K562 (cell line): ENCODE data around the gene ZNF805. TPM values are rescaled to one million over a fixed set of nuclear protein-coding genes. Genes with fewer than 3 reads are reported as not detected.

Experiments used
- ATAC-seq: fragments of 200-7000 bp; cut with Tn5 transposase; 3 replicates; pipeline ENCODE4 v1.9.1; 2020; ENCODE audit warnings: moderate library complexity
- BruUV-seq: library from RNA; stranded (reverse); fragments of 400-500 nt; replicated peaks from 2 replicates; lab custom pipeline; 2021; lab: Mats Ljungman, UMichigan
- CTCF ChIA-PET: fragments of 300-600 bp; formaldehyde crosslinking; extraction: SDS; loops from one replicate; lab custom pipeline; 2021; ENCODE audit warnings: low intra/inter-chr PET ratio; lab: Yijun Ruan, JAX
- POLR2A ChIA-PET: fragments of 300-600, 350-650 bp; sonication (Branson Sonifier 250); formaldehyde crosslinking; extraction: SDS; loops from one replicate; lab custom pipeline; 2021; ENCODE audit warnings: antibody characterized with exemption, inconsistent platforms; lab: Yijun Ruan, JAX
- DNase-seq, 4 experiments: peaks; one replicate each; pipeline versions ENCODE4 v3.0.0 to v3.0.0-alpha.2; 2011 to 2018; ENCODE audit warnings: low spot score in 3 of 4, mixed read lengths in 3 of 4; ENCODE audit errors: extremely low read depth in 1 of 4
- FAIRE-seq: peaks from 2 replicates; lab custom pipeline; 2011; peaks lifted over from hg19 to GRCh38; lab: Jason Lieb, UNC
- H2AFZ ChIP-seq: 2 replicates; pipeline ENCODE4 v1.6.0; 2011; ENCODE audit warnings: low read depth, low read length, control low read depth, inconsistent platforms
- H3K27ac ChIP-seq: fragments of 200-600 bp; 3 replicates; pipeline ENCODE4 v1.8.0; 2011; ENCODE audit warnings: low read depth, mild to moderate bottlenecking, control low read depth, inconsistent platforms, low read length, moderate library complexity, mixed read lengths; ENCODE audit errors: extremely low read depth
- H3K27me3 ChIP-seq, 2 experiments: fragments of 300-600 bp in 1 of 2; 2 replicates in 1 of 2; 3 replicates in 1 of 2; pipeline versions ENCODE4 v1.6.0 to v1.8.0; 2011; ENCODE audit warnings: inconsistent platforms in 2 of 2, low read length in 2 of 2, mild to moderate bottlenecking in 1 of 2, mixed read lengths in 1 of 2, moderate library complexity in 1 of 2; ENCODE audit not compliant: control insufficient read depth in 2 of 2, insufficient read depth in 2 of 2
- H3K36me3 ChIP-seq: fragments of 300-600 bp; 3 replicates; pipeline ENCODE4 v1.8.0; 2011; ENCODE audit warnings: mild to moderate bottlenecking, low read length, inconsistent platforms; ENCODE audit not compliant: control insufficient read depth, insufficient read depth
- H3K4me1 ChIP-seq, 2 experiments: fragments of 200-600 bp in 1 of 2; replicated peaks in 1 of 2; 2 replicates in 1 of 2; 3 replicates in 1 of 2; pipeline versions ENCODE4 v1.5.1 to v1.8.0; 2011; ENCODE audit warnings: inconsistent platforms in 2 of 2, low read length in 2 of 2, mild to moderate bottlenecking in 1 of 2, mixed read lengths in 1 of 2, moderate library complexity in 1 of 2; ENCODE audit not compliant: control insufficient read depth in 2 of 2, insufficient read depth in 2 of 2
- H3K4me2 ChIP-seq: 2 replicates; pipeline ENCODE4 v1.6.1; 2011; ENCODE audit warnings: low read length, control low read depth, inconsistent platforms, mixed read lengths; ENCODE audit not compliant: insufficient read depth
- H3K4me3 ChIP-seq: fragments of 200-600 bp; sonication (generic), shearing (Covaris generic); 2 replicates; pipeline ENCODE4 v1.5.1; 2016; ENCODE audit warnings: control low read depth, inconsistent platforms
- H3K79me2 ChIP-seq: fragments of 200-600 bp; 3 replicates; pipeline ENCODE4 v1.8.0; 2011; ENCODE audit warnings: low read length, inconsistent platforms; ENCODE audit not compliant: control insufficient read depth, insufficient read depth
- H3K9ac ChIP-seq, 2 experiments: 2 replicates each; pipeline versions ENCODE4 v1.6.0 to v1.6.1; 2011; ENCODE audit warnings: low read depth in 2 of 2, low read length in 2 of 2, control low read depth in 1 of 2, inconsistent platforms in 1 of 2, mild to moderate bottlenecking in 1 of 2, mixed read lengths in 1 of 2; ENCODE audit not compliant: insufficient read depth in 1 of 2
- H3K9me1 ChIP-seq: one replicate; pipeline ENCODE4 v1.6.0; 2011; ENCODE audit warnings: inconsistent platforms, mild to moderate bottlenecking, low read length, moderate library complexity; ENCODE audit not compliant: control insufficient read depth, insufficient read depth
- H3K9me3 ChIP-seq: replicated peaks from 2 replicates; pipeline ENCODE4 v1.5.1; 2011; ENCODE audit warnings: low read depth, low read length, inconsistent platforms; ENCODE audit not compliant: control insufficient read depth, insufficient read depth
- H4K20me1 ChIP-seq: replicated peaks from 2 replicates; pipeline ENCODE4 v1.6.1; 2011; ENCODE audit warnings: low read length, inconsistent platforms, mixed read lengths; ENCODE audit not compliant: control insufficient read depth, insufficient read depth
- BMI1 ChIP-seq: fragments of 150-350 bp; IDR thresholded peaks from 2 replicates; pipeline ENCODE4 v1.6.1; 2014; ENCODE audit warnings: low read length
- CGGBP1 ChIP-seq: fragments of 250-450 bp; sonication (Bioruptor Pico); IDR thresholded peaks from 2 replicates; pipeline ENCODE4 v1.9.0; 2021; ENCODE audit warnings: mild to moderate bottlenecking
- CREM ChIP-seq: IDR thresholded peaks from 2 replicates; pipeline ENCODE4 v1.6.1; 2014; ENCODE audit warnings: antibody characterized with exemption, low read depth
- DIDO1 ChIP-seq: fragments of 450-650 bp; IDR thresholded peaks from 2 replicates; pipeline ENCODE4 v1.6.1; 2016; ENCODE audit warnings: low read depth, missing biosample characterization, missing genetic modification characterization
- E2F3 ChIP-seq: fragments of 250-450 bp; sonication (Bioruptor Pico); IDR thresholded peaks from 2 replicates; pipeline ENCODE4 v1.4.0; 2020; ENCODE audit warnings: mild to moderate bottlenecking
- E2F5 ChIP-seq: sonication (generic); formaldehyde crosslinking; IDR thresholded peaks from 2 replicates; pipeline ENCODE4 v1.8.0; 2022; ENCODE audit warnings: mild to moderate bottlenecking, missing genetic modification reagents
- GTF2F1 ChIP-seq: IDR thresholded peaks from 2 replicates; pipeline ENCODE4 v1.6.1; 2011; ENCODE audit warnings: low read depth, low read length, improper control_type of control experiment
- POLR2B ChIP-seq: fragments of 450-650 bp; IDR thresholded peaks from 2 replicates; pipeline ENCODE4 v1.6.1; 2018; ENCODE audit warnings: low read depth; ENCODE audit not compliant: partially characterized antibody
- RCOR1 ChIP-seq, 2 experiments: IDR thresholded peaks; 2 replicates each; pipeline ENCODE4 v1.6.1; 2012; ENCODE audit warnings: low read depth in 2 of 2, low read length in 2 of 2, borderline replicate concordance in 1 of 2, improper control_type of control experiment in 1 of 2
- SLC30A9 ChIP-seq: fragments of 250-450 bp; sonication (Bioruptor Pico); IDR thresholded peaks from 2 replicates; pipeline ENCODE4 v1.8.0; 2022; ENCODE audit warnings: mild to moderate bottlenecking, moderate library complexity
- SMARCA5 ChIP-seq: fragments of 450-650 bp; IDR thresholded peaks from 2 replicates; pipeline ENCODE4 v1.6.1; 2016
- SRF ChIP-seq, 2 experiments: fragments of 250-450, 450-650 bp in 1 of 2; sonication (Bioruptor Pico) in 1 of 2; sonication (generic) in 1 of 2; formaldehyde crosslinking; IDR thresholded peaks; 2 replicates each; pipeline versions ENCODE4 v1.5.0 to v1.5.1; 2020 to 2022; ENCODE audit warnings: mild to moderate bottlenecking in 1 of 2, missing genetic modification reagents in 1 of 2
- XRCC4 ChIP-seq: IDR thresholded peaks from one replicate; pipeline ENCODE4 v1.6.1; 2011; ENCODE audit not compliant: insufficient read depth, insufficient read length; ENCODE audit errors: extremely low read depth
- ZEB2 ChIP-seq: fragments of 450-650 bp; IDR thresholded peaks from 2 replicates; pipeline ENCODE4 v1.6.1; 2016
- ZNF347 ChIP-seq: fragments of 450-650 bp; formaldehyde crosslinking; IDR thresholded peaks from 2 replicates; pipeline ENCODE4 v1.4.0; 2020; ENCODE audit warnings: low read depth, mild to moderate bottlenecking, moderate library complexity
- WGBS: fragments of 100-300 bp; shearing (Covaris generic); methylation state at CpG from one replicate; pipeline ENCODE4 v1.1.6; 2016; ENCODE audit warnings: low coverage, mixed read lengths; ENCODE audit not compliant: insufficient coverage; ENCODE audit errors: missing lambda C conversion rate; 5-methylcytosine and 5-hydroxymethylcytosine counted together
- in situ Hi-C: fragments of 300-500 bp; cut with MboI; formaldehyde crosslinking; loops from 4 replicates; pipeline ENCODE4 v1.15.0; 2018; ENCODE audit warnings: inconsistent platforms, mixed read lengths
- intact Hi-C: fragments of 100-400 bp; cut with micrococcal nuclease; formaldehyde crosslinking; loops from 2 replicates; pipeline ENCODE4 v1.14.2; 2022
- polyA plus RNA-seq, 8 experiments: library from polyadenylated mRNA; depleted of rRNA in 4 of 8; stranded (reverse) in 5 of 8; unstranded in 3 of 8; fragments of >200 nt; fragmentation: Nextera tagmentation in 2 of 8; fragmentation: Illumina TruSeq in 1 of 8; extraction: Ambion mirVana in 2 of 8; extraction: Trizol in 1 of 8; gene quantifications; 2 replicates each; pipeline versions ENCODE4 v1.2.1 to v1.2.3, GENCODE V29; 2011 to 2014; ENCODE audit warnings: inconsistent platforms in 1 of 8, missing spikeins in 1 of 8
- total RNA-seq, 7 experiments: library from RNA; depleted of rRNA in 6 of 7; stranded (reverse); fragments of >200 nt in 6 of 7; fragmentation: Illumina TruSeq in 2 of 7; extraction: Trizol in 2 of 7; gene quantifications; 2 replicates each; pipeline versions ENCODE4 v1.2.1 to v1.2.3, GENCODE V29; 2011 to 2021; ENCODE audit warnings: low replicate concordance in 1 of 7
- TF ChIP-seq, protein P1 (sequence below), 2 experiments: fragments of 450-650 bp; IDR thresholded peaks; 2 replicates each; pipeline ENCODE4 v1.6.1; 2016; ENCODE audit warnings: mild to moderate bottlenecking in 2 of 2, borderline replicate concordance in 1 of 2, low read depth in 1 of 2, moderate library complexity in 1 of 2

Gene ZNF805
- total and polyA plus RNA-seq, 9 of the 15 experiments (the other 6 are each of a cell fraction or from before 2014, with no cell fraction given) = 0.32 to 6.7 (median 3.9) TPM

- no peak overlapping the region for H3K4me3 ChIP-seq
- ATAC-seq = no peak
- intact Hi-C loops = no loop called here
- no peaks in the 10 kb centered on the region for H4K20me1 ChIP-seq
- no peaks in the 10 kb centered on the region for H3K79me2 ChIP-seq
- peaks cover 3% of the 10 kb centered on the region; the same call in 1 of the 2 replicates for H3K9me3 ChIP-seq
- FAIRE-seq = no peak
- no peak overlapping the region for H3K9ac ChIP-seq
- H3K27ac ChIP-seq = no peak overlapping the region
- H3K36me3 ChIP-seq = no peaks in the 10 kb centered on the region
- H3K4me2 ChIP-seq = no peak overlapping the region
- WGBS = 0% methylated on average over 1 of the region's 1 CpG
- DNase-seq = no peak
- CTCF ChIA-PET = no interaction called here
- in situ Hi-C loops = no loop called here
- peaks cover 0 to 6% of the 10 kb centered on the region in 2 experiments; a peak in 2 of 5 replicates for H3K27me3 ChIP-seq
- BruUV-seq = no TSS peak
- H3K4me1 ChIP-seq = peaks cover 0 to 10% of the 10 kb centered on the region in 2 experiments; a peak in 3 of 5 replicates
- H3K9me1 ChIP-seq = no peaks in the 10 kb centered on the region
- POLR2A ChIA-PET = interaction anchor here (0.6 kb wide), 1 partner anchor 201 kb away, joined by 3 read pairs; no protein-coding TSS in a partner anchor
- H2AFZ ChIP-seq = no peak overlapping the region
- TF ChIP-seq SLC30A9 (CRISPR knock-in tag) (no peak), CGGBP1 (CRISPR knock-in tag) (no peak), ZNF347 (CRISPR knock-in tag) (no peak), E2F5 (CRISPR knock-in tag) (no peak), BMI1 (no peak), CREM (no peak), DIDO1 (tag) (no peak), SRF (CRISPR knock-in tag; IDR thresholded peaks at IDR 0.05) (no peak), XRCC4 (no peak), ZEB2 (no peak), POLR2B (no peak), E2F3 (CRISPR knock-in tag) (no peak), GTF2F1 (no peak), SMARCA5 (no peak), RCOR1 (IDR thresholded peaks at IDR 0.05; ENCODE audit: borderline replicate concordance in 1 of 2, low read depth in 2 of 2, low read length in 2 of 2) (no peak)
- TF ChIP-seq, protein P1, sequence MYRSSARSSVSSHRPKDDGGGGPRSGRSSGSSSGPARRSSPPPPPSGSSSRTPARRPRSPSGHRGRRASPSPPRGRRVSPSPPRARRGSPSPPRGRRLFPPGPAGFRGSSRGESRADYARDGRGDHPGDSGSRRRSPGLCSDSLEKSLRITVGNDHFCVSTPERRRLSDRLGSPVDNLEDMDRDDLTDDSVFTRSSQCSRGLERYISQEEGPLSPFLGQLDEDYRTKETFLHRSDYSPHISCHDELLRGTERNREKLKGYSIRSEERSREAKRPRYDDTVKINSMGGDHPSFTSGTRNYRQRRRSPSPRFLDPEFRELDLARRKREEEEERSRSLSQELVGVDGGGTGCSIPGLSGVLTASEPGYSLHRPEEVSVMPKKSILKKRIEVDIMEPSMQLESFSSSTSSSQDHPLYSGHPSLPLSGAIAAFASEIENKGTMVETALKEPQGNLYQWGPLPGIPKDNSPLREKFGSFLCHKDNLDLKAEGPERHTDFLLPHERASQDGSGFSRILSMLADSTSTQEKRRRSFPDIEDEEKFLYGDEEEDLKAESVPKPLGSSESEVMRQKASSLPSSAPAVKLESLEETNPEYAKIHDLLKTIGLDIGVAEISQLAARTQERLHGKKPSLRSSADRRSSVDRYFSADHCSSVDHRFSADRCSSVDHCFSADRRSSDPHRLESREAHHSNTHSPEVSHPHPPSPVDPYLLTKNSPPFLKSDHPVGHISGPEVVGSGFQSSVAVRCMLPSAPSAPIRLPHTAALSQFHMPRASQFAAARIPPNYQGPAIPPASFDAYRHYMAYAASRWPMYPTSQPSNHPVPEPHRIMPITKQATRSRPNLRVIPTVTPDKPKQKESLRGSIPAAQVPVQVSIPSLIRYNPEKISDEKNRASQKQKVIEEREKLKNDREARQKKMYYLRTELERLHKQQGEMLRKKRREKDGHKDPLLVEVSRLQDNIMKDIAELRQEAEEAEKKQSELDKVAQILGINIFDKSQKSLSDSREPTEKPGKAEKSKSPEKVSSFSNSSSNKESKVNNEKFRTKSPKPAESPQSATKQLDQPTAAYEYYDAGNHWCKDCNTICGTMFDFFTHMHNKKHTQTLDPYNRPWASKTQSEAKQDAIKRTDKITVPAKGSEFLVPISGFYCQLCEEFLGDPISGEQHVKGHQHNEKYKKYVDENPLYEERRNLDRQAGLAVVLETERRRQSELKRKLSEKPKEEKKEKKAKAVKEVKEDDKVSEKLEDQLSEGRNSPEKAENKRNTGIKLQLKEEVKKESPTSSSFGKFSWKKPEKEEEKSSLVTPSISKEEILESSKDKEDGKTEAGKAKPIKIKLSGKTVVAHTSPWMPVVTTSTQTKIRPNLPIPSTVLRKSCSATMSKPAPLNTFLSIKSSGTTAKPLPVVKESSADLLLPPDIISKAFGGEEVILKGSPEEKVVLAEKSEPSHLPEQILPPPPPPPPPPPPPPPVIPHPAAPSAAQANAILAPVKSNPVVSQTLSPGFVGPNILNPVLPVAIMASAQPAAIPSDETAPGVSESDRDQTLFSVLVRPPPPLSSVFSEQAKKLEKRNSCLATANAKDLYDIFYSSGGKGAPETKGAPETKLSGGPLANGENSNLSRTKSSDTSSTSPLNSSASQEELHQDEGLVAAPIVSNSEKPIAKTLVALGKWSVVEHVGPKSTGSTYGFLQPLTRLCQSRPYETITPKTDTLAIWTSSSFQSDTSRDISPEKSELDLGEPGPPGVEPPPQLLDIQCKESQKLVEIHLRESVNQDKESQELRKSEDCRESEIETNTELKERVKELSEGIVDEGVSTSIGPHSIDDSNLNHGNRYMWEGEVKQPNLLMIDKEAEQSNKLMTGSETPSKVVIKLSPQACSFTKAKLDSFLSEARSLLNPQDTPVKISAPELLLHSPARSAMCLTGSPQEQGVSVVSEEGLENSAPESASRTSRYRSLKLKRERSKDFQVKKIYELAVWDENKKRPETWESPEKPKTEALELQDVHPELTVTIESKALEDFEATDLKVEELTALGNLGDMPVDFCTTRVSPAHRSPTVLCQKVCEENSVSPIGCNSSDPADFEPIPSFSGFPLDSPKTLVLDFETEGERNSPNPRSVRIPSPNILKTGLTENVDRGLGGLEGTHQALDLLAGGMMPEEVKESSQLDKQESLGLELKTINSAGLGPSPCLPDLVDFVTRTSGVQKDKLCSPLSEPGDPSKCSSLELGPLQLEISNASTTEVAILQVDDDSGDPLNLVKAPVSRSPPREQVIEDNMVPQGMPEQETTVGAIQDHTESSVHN (IDR thresholded peaks at IDR 0.05; ENCODE audit: borderline replicate concordance in 1 of 2, low read depth in 1 of 2) = no peak
Observed at GRCh38 chr19:57233207-57233606, 7.2 kb upstream of the ZNF805 start.
